OCI-LY1 (cell line): ENCODE data around the gene FXYD6.

Experiments
- H2AFZ ChIP-seq: fragments of 200-600 bp; sonication (generic), shearing (Covaris generic); 2 replicates; pipeline ENCODE4 v1.6.0; 2014; ENCODE audit warnings: antibody characterized with exemption, mild to moderate bottlenecking, low read length
- H3F3A ChIP-seq: fragments of 200-600 bp; sonication (generic), shearing (Covaris generic); 2 replicates; pipeline ENCODE4 v1.6.0; 2014; ENCODE audit warnings: mild to moderate bottlenecking, antibody characterized with exemption, low read length, moderate library complexity; ENCODE audit not compliant: insufficient read depth
- H3K27ac ChIP-seq: fragments of 200-600 bp; sonication (generic); 2 replicates; pipeline ENCODE4 v1.5.1; 2014; ENCODE audit warnings: low read length, mixed run types, mild to moderate bottlenecking, low read depth; ENCODE audit not compliant: poor library complexity, severe bottlenecking
- H3K27me3 ChIP-seq: fragments of 200-600 bp; sonication (generic); 2 replicates; pipeline ENCODE4 v1.6.0; 2014; ENCODE audit warnings: antibody characterized with exemption, mild to moderate bottlenecking, low read length, moderate library complexity; ENCODE audit not compliant: insufficient read depth
- H3K36me3 ChIP-seq: fragments of 200-600 bp; sonication (generic); 2 replicates; pipeline ENCODE4 v1.6.1; 2014; ENCODE audit warnings: mild to moderate bottlenecking, antibody characterized with exemption, low read length, moderate library complexity, mixed read lengths; ENCODE audit not compliant: insufficient read depth
- H3K4me1 ChIP-seq: fragments of 200-600 bp; sonication (generic); 2 replicates; pipeline ENCODE4 v1.5.1; 2014; ENCODE audit warnings: mild to moderate bottlenecking, low read length, moderate library complexity; ENCODE audit not compliant: insufficient read depth, severe bottlenecking
- H3K4me2 ChIP-seq: fragments of 200-600 bp; sonication (generic), shearing (Covaris generic); 2 replicates; pipeline ENCODE4 v1.6.1; 2014; ENCODE audit warnings: low read length
- H3K4me3 ChIP-seq: fragments of 200-600 bp; sonication (generic); 2 replicates; pipeline ENCODE4 v1.5.1; 2014; ENCODE audit warnings: low read length, low read depth, mild to moderate bottlenecking, mixed read lengths; ENCODE audit not compliant: poor library complexity, severe bottlenecking
- H3K79me2 ChIP-seq: fragments of 200-600 bp; shearing (Covaris generic); 2 replicates; pipeline ENCODE4 v1.6.1; 2016; ENCODE audit warnings: mixed run types, low read length, mixed read lengths; ENCODE audit not compliant: insufficient read depth
- H3K9ac ChIP-seq: fragments of 200-600 bp; sonication (generic), shearing (Covaris generic); 2 replicates; pipeline ENCODE4 v1.6.1; 2014; ENCODE audit warnings: mild to moderate bottlenecking, low read length, mixed read lengths
- H3K9me2 ChIP-seq: fragments of 200-600 bp; sonication (generic), shearing (Covaris generic); 2 replicates; pipeline ENCODE4 v1.6.1; 2014; ENCODE audit warnings: low read depth, mild to moderate bottlenecking, low read length, mixed read lengths
- H3K9me3 ChIP-seq: fragments of 200-600 bp; shearing (Covaris generic); 2 replicates; pipeline ENCODE4 v1.6.1; 2014; ENCODE audit warnings: low read length, mixed read lengths
- H4K20me1 ChIP-seq: fragments of 200-600 bp; sonication (generic), shearing (Covaris generic); 2 replicates; pipeline ENCODE4 v1.6.0; 2016; ENCODE audit warnings: mild to moderate bottlenecking, low read length; ENCODE audit not compliant: insufficient read depth
- CTCF ChIP-seq: fragments of 200-600 bp; sonication (generic), shearing (Covaris generic); IDR thresholded peaks from 2 replicates; pipeline ENCODE4 v1.5.1; 2017; ENCODE audit warnings: mild to moderate bottlenecking, antibody characterized with exemption, low read length, moderate library complexity, mixed read lengths
- EZH2 ChIP-seq: fragments of 200-600 bp; sonication (generic), shearing (Covaris generic); IDR thresholded peaks from 2 replicates; pipeline ENCODE4 v1.8.0; 2017; ENCODE audit warnings: borderline replicate concordance, mixed run types, mild to moderate bottlenecking, antibody characterized with exemption, low read length, moderate library complexity, mixed read lengths

The FXYD6 gene

GRCh38 chr11:117840881-117841550 lies 35.4 kb downstream of the FXYD6 start:
- no peaks in the 10 kb centered on the region for H3K9me3 ChIP-seq
- H3K9ac ChIP-seq: no peak overlapping the region
- no peaks in the 10 kb centered on the region for H3K27me3 ChIP-seq
- H3K27ac ChIP-seq: no peak overlapping the region
- no peaks in the 10 kb centered on the region for H3K79me2 ChIP-seq
- no peaks in the 10 kb centered on the region for H3K9me2 ChIP-seq
- no peaks in the 10 kb centered on the region for H3K36me3 ChIP-seq
- TF ChIP-seq EZH2 (no peak), CTCF (no peak)
- H2AFZ ChIP-seq: no peak overlapping the region
- H3K4me1 ChIP-seq: no peaks in the 10 kb centered on the region
- no peaks in the 10 kb centered on the region for H3F3A ChIP-seq
- no peaks in the 10 kb centered on the region for H4K20me1 ChIP-seq
- H3K4me3 ChIP-seq: no peak overlapping the region
- H3K4me2 ChIP-seq: no peak overlapping the region

- no peaks in the 10 kb centered on the region for H4K20me1 ChIP-seq
- no peak overlapping the region for H2AFZ ChIP-seq
- H3K9me3 ChIP-seq: no peaks in the 10 kb centered on the region
- H3K4me2 ChIP-seq: no peak overlapping the region
- H3K9ac ChIP-seq: no peak overlapping the region
- no peaks in the 10 kb centered on the region for H3F3A ChIP-seq
- no peak for TF ChIP-seq EZH2
- TF ChIP-seq CTCF: no peak
- no peaks in the 10 kb centered on the region for H3K4me1 ChIP-seq
- no peak overlapping the region for H3K27ac ChIP-seq
- no peak overlapping the region for H3K4me3 ChIP-seq
- no peaks in the 10 kb centered on the region for H3K9me2 ChIP-seq
- H3K36me3 ChIP-seq: no peaks in the 10 kb centered on the region
- no peaks in the 10 kb centered on the region for H3K79me2 ChIP-seq
- no peaks in the 10 kb centered on the region for H3K27me3 ChIP-seq
Observed at GRCh38 chr11:117839936-117840813, 36.3 kb downstream of the FXYD6 start.

- no peak for TF ChIP-seq CTCF
- no peak for TF ChIP-seq EZH2
- H3K4me1 ChIP-seq: no peaks in the 10 kb centered on the region
Observed at GRCh38 chr11:117839380-117839881, 37.0 kb downstream of the FXYD6 start.

More at GRCh38 chr11:117839380-117839881, 37.0 kb downstream of the FXYD6 start:
- Histone ChIP-seq H3K27me3 (no peaks in the 10 kb centered on the region), H3K27ac (no peak overlapping the region), H2AFZ (no peak overlapping the region), H3K4me3 (no peak overlapping the region), H3K9me3 (no peaks in the 10 kb centered on the region), H3K36me3 (no peaks in the 10 kb centered on the region), H3F3A (no peaks in the 10 kb centered on the region), H3K79me2 (no peaks in the 10 kb centered on the region), H3K9ac (no peak overlapping the region), H3K4me2 (no peak overlapping the region), H3K9me2 (no peaks in the 10 kb centered on the region), H4K20me1 (no peaks in the 10 kb centered on the region)
